ENCODE data around the gene SMYD3.

GRCh38 chr1:246343251-246343650 is 163.8 kb downstream of the SMYD3 start:
- TF ChIP-seq, protein P1, sequence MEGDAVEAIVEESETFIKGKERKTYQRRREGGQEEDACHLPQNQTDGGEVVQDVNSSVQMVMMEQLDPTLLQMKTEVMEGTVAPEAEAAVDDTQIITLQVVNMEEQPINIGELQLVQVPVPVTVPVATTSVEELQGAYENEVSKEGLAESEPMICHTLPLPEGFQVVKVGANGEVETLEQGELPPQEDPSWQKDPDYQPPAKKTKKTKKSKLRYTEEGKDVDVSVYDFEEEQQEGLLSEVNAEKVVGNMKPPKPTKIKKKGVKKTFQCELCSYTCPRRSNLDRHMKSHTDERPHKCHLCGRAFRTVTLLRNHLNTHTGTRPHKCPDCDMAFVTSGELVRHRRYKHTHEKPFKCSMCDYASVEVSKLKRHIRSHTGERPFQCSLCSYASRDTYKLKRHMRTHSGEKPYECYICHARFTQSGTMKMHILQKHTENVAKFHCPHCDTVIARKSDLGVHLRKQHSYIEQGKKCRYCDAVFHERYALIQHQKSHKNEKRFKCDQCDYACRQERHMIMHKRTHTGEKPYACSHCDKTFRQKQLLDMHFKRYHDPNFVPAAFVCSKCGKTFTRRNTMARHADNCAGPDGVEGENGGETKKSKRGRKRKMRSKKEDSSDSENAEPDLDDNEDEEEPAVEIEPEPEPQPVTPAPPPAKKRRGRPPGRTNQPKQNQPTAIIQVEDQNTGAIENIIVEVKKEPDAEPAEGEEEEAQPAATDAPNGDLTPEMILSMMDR (IDR thresholded peaks at IDR 0.05): no peak
- TF ChIP-seq POLR2A (IDR thresholded peaks at IDR 0.05): no peak

Data from adrenal gland (tissue), 5 donors.